HEK293 (cell line): Measurements from ENCODE around the gene PLEKHG4B.
"Not testable (repeated sequence)": the region's sequence is repeated elsewhere in the genome, so short reads cannot be mapped to it uniquely, and the experiment has no call there.

Experiments
- CTCF ChIA-PET: fragments of 350-600 bp; formaldehyde crosslinking; extraction: SDS; loops from one replicate; lab custom pipeline; 2021; ENCODE audit warnings: antibody characterized with exemption; lab: Yijun Ruan, JAX
- POLR2A ChIA-PET: fragments of 300-600 bp; formaldehyde crosslinking; extraction: SDS; loops from one replicate; lab custom pipeline; 2020; ENCODE audit warnings: antibody characterized with exemption, inconsistent platforms; lab: Yijun Ruan, JAX
- H3K27ac ChIP-seq: fragments of 200-500 bp; sonication (Bioruptor generic); 2 replicates; pipeline ENCODE4 v1.5.1; 2014; ENCODE audit warnings: low read depth, low read length, control low read depth, inconsistent platforms; ENCODE audit errors: extremely low read depth
- H3K36me3 ChIP-seq, 2 experiments: fragments of 200-500 bp in 1 of 2; sonication (Bioruptor generic) in 1 of 2; 1 replicate in 1 of 2; 2 replicates in 1 of 2; pipeline ENCODE4 v1.5.1; 2014 to 2017; ENCODE audit warnings: inconsistent platforms in 2 of 2, low read length in 2 of 2; ENCODE audit not compliant: control insufficient read depth in 2 of 2, insufficient read depth in 1 of 2
- H3K4me1 ChIP-seq: fragments of 200-500 bp; sonication (Bioruptor generic); 2 replicates; pipeline ENCODE4 v1.5.1; 2014; ENCODE audit warnings: mild to moderate bottlenecking, low read length, inconsistent platforms; ENCODE audit not compliant: control insufficient read depth, insufficient read depth
- H3K4me3 ChIP-seq: 2 replicates; pipeline ENCODE4 v1.5.1; 2011; ENCODE audit warnings: low read depth, mild to moderate bottlenecking, control low read depth, low read length, moderate library complexity
- H3K9me3 ChIP-seq: fragments of 200-500 bp; sonication (Bioruptor generic); 2 replicates; pipeline ENCODE4 v1.5.1; 2014; ENCODE audit warnings: low read depth, low read length, inconsistent platforms; ENCODE audit not compliant: control insufficient read depth, insufficient read depth
- GLI2 ChIP-seq: fragments of 450-650 bp; formaldehyde crosslinking; IDR thresholded peaks from 2 replicates; pipeline ENCODE4; 2017; ENCODE audit warnings: missing biosample characterization, missing genetic modification characterization, low read depth, borderline replicate concordance
- GLIS2 ChIP-seq: fragments of 450-650 bp; formaldehyde crosslinking; IDR thresholded peaks from 2 replicates; pipeline ENCODE4 v1.5.1; 2016; ENCODE audit warnings: missing biosample characterization, missing genetic modification characterization
- MYNN ChIP-seq: fragments of 450-650 bp; formaldehyde crosslinking; IDR thresholded peaks from 2 replicates; pipeline ENCODE4 v1.5.1; 2016; ENCODE audit warnings: missing biosample characterization, missing genetic modification characterization, borderline replicate concordance
- SP7 ChIP-seq: fragments of 450-650 bp; formaldehyde crosslinking; IDR thresholded peaks from 2 replicates; pipeline ENCODE4 v1.5.1; 2016; ENCODE audit warnings: missing biosample characterization, missing genetic modification characterization
- ZBTB10 ChIP-seq: fragments of 450-650 bp; formaldehyde crosslinking; IDR thresholded peaks from 2 replicates; pipeline ENCODE4 v1.5.1; 2016; ENCODE audit warnings: missing biosample characterization, missing genetic modification characterization
- ZBTB20 ChIP-seq: fragments of 450-650 bp; formaldehyde crosslinking; IDR thresholded peaks from 2 replicates; pipeline ENCODE4 v1.5.1; 2016; ENCODE audit warnings: missing biosample characterization, missing genetic modification characterization
- ZBTB21 ChIP-seq: fragments of 450-650 bp; formaldehyde crosslinking; IDR thresholded peaks from 2 replicates; pipeline ENCODE4 v1.5.1; 2017; ENCODE audit warnings: missing biosample characterization, missing genetic modification characterization
- ZBTB8A ChIP-seq: fragments of 450-650 bp; formaldehyde crosslinking; IDR thresholded peaks from 2 replicates; pipeline ENCODE4 v1.5.1; 2016; ENCODE audit warnings: missing biosample characterization, missing genetic modification characterization
- ZFP3 ChIP-seq: fragments of 450-650 bp; formaldehyde crosslinking; IDR thresholded peaks from 2 replicates; pipeline ENCODE4 v1.5.1; 2016; ENCODE audit warnings: low read depth, missing biosample characterization, missing genetic modification characterization
- ZIC2 ChIP-seq: fragments of 450-650 bp; formaldehyde crosslinking; IDR thresholded peaks from 2 replicates; pipeline ENCODE4 v1.5.1; 2016; ENCODE audit warnings: missing biosample characterization, missing genetic modification characterization
- ZNF155 ChIP-seq: fragments of 450-650 bp; formaldehyde crosslinking; IDR thresholded peaks from 2 replicates; pipeline ENCODE4 v1.5.1; 2016; ENCODE audit warnings: missing biosample characterization, missing genetic modification characterization
- ZNF324 ChIP-seq: fragments of 450-650 bp; formaldehyde crosslinking; IDR thresholded peaks from 2 replicates; pipeline ENCODE4 v1.5.1; 2016; ENCODE audit warnings: missing biosample characterization, missing genetic modification characterization
- ZNF341 ChIP-seq: fragments of 450-650 bp; formaldehyde crosslinking; IDR thresholded peaks from 2 replicates; pipeline ENCODE4; 2016; ENCODE audit warnings: low read depth, missing biosample characterization, missing genetic modification characterization
- ZNF398 ChIP-seq: fragments of 450-650 bp; formaldehyde crosslinking; IDR thresholded peaks from 2 replicates; pipeline ENCODE4 v1.5.1; 2017; ENCODE audit warnings: missing biosample characterization, missing genetic modification characterization
- ZNF433 ChIP-seq: fragments of 450-650 bp; formaldehyde crosslinking; IDR thresholded peaks from 2 replicates; pipeline ENCODE4 v1.5.1; 2016; ENCODE audit warnings: missing biosample characterization, missing genetic modification characterization, low read depth
- ZNF530 ChIP-seq: fragments of 450-650 bp; formaldehyde crosslinking; IDR thresholded peaks from 2 replicates; pipeline ENCODE4 v1.5.1; 2016; ENCODE audit warnings: low read depth, missing biosample characterization, missing genetic modification characterization
- ZNF560 ChIP-seq: fragments of 450-650 bp; formaldehyde crosslinking; IDR thresholded peaks from 2 replicates; pipeline ENCODE4 v1.5.1; 2017; ENCODE audit warnings: missing biosample characterization, missing genetic modification characterization, borderline replicate concordance
- ZNF571 ChIP-seq: fragments of 450-650 bp; formaldehyde crosslinking; IDR thresholded peaks from 2 replicates; pipeline ENCODE4 v1.5.0; 2017; ENCODE audit warnings: missing biosample characterization, missing genetic modification characterization
- ZNF658 ChIP-seq: fragments of 450-650 bp; formaldehyde crosslinking; IDR thresholded peaks from 2 replicates; pipeline ENCODE4; 2016; ENCODE audit warnings: missing biosample characterization, missing genetic modification characterization
- ZNF660 ChIP-seq: fragments of 450-650 bp; IDR thresholded peaks from 2 replicates; pipeline ENCODE4 v1.5.1; 2018; ENCODE audit warnings: missing biosample characterization, mild to moderate bottlenecking, missing genetic modification characterization
- ZNF701 ChIP-seq: fragments of 450-650 bp; formaldehyde crosslinking; IDR thresholded peaks from 2 replicates; pipeline ENCODE4 v1.5.1; 2016; ENCODE audit warnings: missing biosample characterization, missing genetic modification characterization
- ZNF830 ChIP-seq: fragments of 450-650 bp; IDR thresholded peaks from 2 replicates; pipeline ENCODE4 v1.5.0; 2018; ENCODE audit warnings: missing biosample characterization, missing genetic modification characterization, low read depth, mild to moderate bottlenecking, moderate library complexity

PLEKHG4B gene

GRCh38 chr5:219460-219863, 127.5 kb downstream of the PLEKHG4B start:
- CTCF ChIA-PET, result interaction anchor here (0.7 to 3.3 kb wide), 5 partner anchors 11 to 789 kb away, joined by 3 to 13 read pairs (median 3); partner anchors contain the start of gene NKD2
- POLR2A ChIA-PET, result interaction anchor here (0.6 to 3.2 kb wide), 6 partner anchors 27 to 102 kb away, joined by 3 to 24 read pairs (median 4); partner anchors contain the start of genes AHRR and PDCD6
- H3K27ac ChIP-seq, result no peak overlapping the region

GRCh38 chr5:219991-220390, 128.0 kb downstream of the PLEKHG4B start:
- CTCF ChIA-PET, result interaction anchor here (0.7 to 3.3 kb wide), 3 partner anchors 11 to 789 kb away, joined by 3 to 13 read pairs (median 5); partner anchors contain the start of gene NKD2
- peaks cover 4% of the 10 kb centered on the region for H3K4me1 ChIP-seq
- POLR2A ChIA-PET, result interaction anchor here (0.6 to 3.2 kb wide), 6 partner anchors 27 to 96 kb away, joined by 3 to 24 read pairs (median 6); partner anchors contain the start of gene PDCD6
- TF ChIP-seq ZFP3 (tag by site-specific recombination) (no peak), ZNF830 (tag by site-specific recombination) (no peak)
- peaks cover 6 to 25% of the 10 kb centered on the region in 2 experiments; a peak in 2 of 3 replicates for H3K36me3 ChIP-seq
- H3K27ac ChIP-seq, result no peak overlapping the region
- H3K9me3 ChIP-seq, result no peaks in the 10 kb centered on the region
- H3K4me3 ChIP-seq, result peak overlapping the region; percentile 99

More at GRCh38 chr5:219460-219863, 127.5 kb downstream of the PLEKHG4B start:
- Histone ChIP-seq H3K36me3 (peaks cover 7 to 21% of the 10 kb centered on the region in 2 experiments; a peak in 2 of 3 replicates), H3K9me3 (no peaks in the 10 kb centered on the region), H3K4me3 (peak overlapping the region; percentile 99), H3K4me1 (peaks cover 4% of the 10 kb centered on the region)
- TF ChIP-seq ZBTB8A (peak; percentile 20; the same call in 1 of the 2 replicates), ZNF658 (no peak), ZBTB20 (peak; percentile 11; the same call in 1 of the 2 replicates)
- TF ChIP-seq, all 188 proteins: peak for 2

- H3K36me3 ChIP-seq, result peaks cover 6 to 47% of the 10 kb centered on the region in 2 experiments; a peak in 2 of 3 replicates
- H3K9me3 ChIP-seq, H3K4me1 ChIP-seq, CTCF ChIA-PET, H3K27ac ChIP-seq, H3K4me3 ChIP-seq: not testable (repeated sequence)
- POLR2A ChIA-PET, result interaction anchor here (0.6 kb wide), 1 partner anchor 14 kb away, joined by 3 read pairs; no protein-coding TSS in a partner anchor
Observed at GRCh38 chr5:222951-223715, 131.2 kb downstream of the PLEKHG4B start.

- ChIA-PET POLR2A (no interaction called here), CTCF (no interaction called here)
- TF ChIP-seq GLIS2 (tag by site-specific recombination) (no peak), ZNF324 (tag by site-specific recombination) (no peak), ZNF530 (no peak), ZNF433 (tag by site-specific recombination) (no peak), MYNN (tag by site-specific recombination) (no peak), ZIC2 (tag by site-specific recombination) (no peak), ZNF571 (tag by site-specific recombination) (no peak), ZBTB10 (tag by site-specific recombination) (no peak), ZNF701 (tag by site-specific recombination) (no peak), ZNF341 (no peak), ZNF560 (tag by site-specific recombination) (no peak), ZNF398 (tag by site-specific recombination) (no peak), ZBTB21 (tag by site-specific recombination) (no peak), ZNF660 (tag by site-specific recombination) (no peak), GLI2 (no peak), ZNF155 (no peak), SP7 (tag by site-specific recombination) (no peak)
- Histone ChIP-seq H3K36me3 (peaks cover 13 to 54% of the 10 kb centered on the region in 2 experiments), H3K4me1 (peaks cover 4% of the 10 kb centered on the region), H3K9me3 (no peaks in the 10 kb centered on the region), H3K4me3 (no peak overlapping the region), H3K27ac (no peak overlapping the region)
Observed at GRCh38 chr5:223791-224190, 131.8 kb downstream of the PLEKHG4B start.
